ENCODE data around the gene CASP8AP2.

DNA sequence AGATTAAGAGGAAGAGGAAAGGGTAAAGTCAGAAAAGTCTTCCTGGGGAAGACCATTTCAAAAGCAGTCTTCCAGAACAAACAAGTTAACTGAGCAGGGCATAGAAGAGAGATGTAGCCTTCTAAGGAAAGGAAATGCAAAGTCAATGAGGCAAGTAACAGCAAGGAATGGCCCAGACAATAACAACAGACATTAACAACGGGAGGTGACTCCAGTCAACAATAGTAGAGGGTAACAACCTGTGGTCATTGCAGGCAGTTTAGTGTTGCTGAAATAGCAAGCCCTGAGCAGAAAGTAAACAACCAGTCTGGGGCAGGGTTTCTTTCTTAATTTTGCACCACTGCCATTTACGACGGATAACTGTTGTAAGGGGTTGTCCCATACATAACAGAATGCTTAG lies 12.2 kb upstream of the CASP8AP2 start:
- TF ChIP-seq EZH2 (IDR thresholded peaks at IDR 0.05) (no peak), FOXP2 (optimal IDR thresholded peaks at IDR 0.05; ENCODE audit: control extremely low read depth, extremely low read length, insufficient read depth) (no peak), POLR2AphosphoS5 (IDR thresholded peaks at IDR 0.05; ENCODE audit: borderline replicate concordance, low read depth, low read length) (no peak)

Data from SK-N-MC (cell line).